ENCODE measurements around the gene SLC35E2B. TPM values are rescaled to one million over a fixed set of nuclear protein-coding genes. Genes with fewer than 3 reads are reported as not detected.
"Not testable (repeated sequence)": the region's sequence is repeated elsewhere in the genome, so short reads cannot be mapped to it uniquely, and the experiment has no call there.

The SLC35E2B gene
- total and polyA plus RNA-seq, 2 of the 13 experiments (the other 11 are each of a cell fraction or from before 2014, with no cell fraction given): 14.1 to 19.7 TPM

- TF ChIP-seq NONO (IDR thresholded peaks at IDR 0.05): not testable (repeated sequence)
- peak; percentile 56; the same call in 1 of the 2 replicates for TF ChIP-seq NONO (CRISPR knock-in tag; conservative IDR thresholded peaks at IDR 0.05)
Measured at GRCh38 chr1:1724035-1724864, 31.7 kb upstream of the SLC35E2B start, which contains the start of gene CDK11A (continued).

- 83% methylated on average over 7 of the region's 7 CpGs for WGBS (ENCODE audit: low lambda C conversion rate)
- ATAC-seq (no peak), DNase-seq (ENCODE audit: low spot score) (no peak), FAIRE-seq (no peak)
- BruUV-seq (replicated peaks): no TSS peak
- Histone ChIP-seq H3K27ac (ENCODE audit: extremely low read length, insufficient read depth, low read length) (no peak overlapping the region), H3K27me3 (ENCODE audit: control insufficient read depth in 1 of 2, insufficient read depth in 2 of 2, low read length in 2 of 2) (no peaks in the 10 kb centered on the region), H3K9ac (ENCODE audit: insufficient read depth, low read depth, low read length) (no peak overlapping the region), H3K4me2 (ENCODE audit: low read depth, low read length) (no peak overlapping the region), H3K9me3 (ENCODE audit: low read length) (no peaks in the 10 kb centered on the region), H2AFZ (ENCODE audit: low read length) (no peak overlapping the region), H3K4me1 (ENCODE audit: insufficient read depth, low read length) (no peaks in the 10 kb centered on the region), H3K36me3 (replicated peaks in 1 of 2; ENCODE audit: control insufficient read depth in 1 of 2, insufficient read depth in 2 of 2, low read length in 2 of 2) (peaks cover 5 to 18% of the 10 kb centered on the region in 2 experiments; a peak in 3 of 5 replicates), H3K4me3 (replicated peaks in 1 of 3; ENCODE audit: insufficient read depth in 1 of 3, low read depth in 2 of 3, low read length in 3 of 3) (no peak overlapping the region), H3K79me2 (ENCODE audit: insufficient read depth, low read length) (peaks cover 2% of the 10 kb centered on the region), H4K20me1 (ENCODE audit: insufficient read depth, low read length) (no peaks in the 10 kb centered on the region)
- in situ Hi-C loops (cut with HindIII; ENCODE audit: extremely low pct_ligation_motif_present, low pct_unique_long_range_greater_than_20kb) (no loop called here), intact Hi-C loops (cut with micrococcal nuclease; ENCODE audit: unreplicated experiment) (no loop called here)
- ChIA-PET POLR2A (no interaction called here), CTCF (ENCODE audit: low intra/inter-chr PET ratio, low total read pairs) (no interaction called here)
- TF ChIP-seq KDM1A (CRISPR knock-in tag; IDR thresholded peaks at IDR 0.05): no peak
- no peak for TF ChIP-seq PBX2 (CRISPR knock-in tag; IDR thresholded peaks at IDR 0.05)
- no peak for TF ChIP-seq TAF1 (CRISPR knock-in tag; IDR thresholded peaks at IDR 0.05)
- no peak for TF ChIP-seq ZNF704 (CRISPR knock-in tag; IDR thresholded peaks at IDR 0.05; ENCODE audit: borderline replicate concordance)
- TF ChIP-seq CENPX (CRISPR knock-in tag; IDR thresholded peaks at IDR 0.05): no peak
- TF ChIP-seq PREB (CRISPR knock-in tag; IDR thresholded peaks at IDR 0.05): no peak
- TF ChIP-seq ZFP62 (CRISPR knock-in tag; IDR thresholded peaks at IDR 0.05): no peak
- TF ChIP-seq KIAA2018 (CRISPR knock-in tag; IDR thresholded peaks at IDR 0.05; ENCODE audit: borderline replicate concordance): no peak
Measured at GRCh38 chr1:1721201-1721600, 28.6 kb upstream of the SLC35E2B start.

Measured in HepG2 (cell line).